LNCaP clone FGC (cell line): ENCODE measurements around the gene CCDC127.

ENCODE experiments used
- DNase-seq: peaks from one replicate; pipeline ENCODE4 v3.0.0-alpha.2; 2011; ENCODE audit warnings: low read depth
- H3K4me3 ChIP-seq: 2 replicates; pipeline ENCODE4 v1.5.1; 2011; ENCODE audit warnings: mild to moderate bottlenecking, low read depth, low read length, control low read depth
- CTCF ChIP-seq: IDR thresholded peaks from 2 replicates; pipeline ENCODE4 v1.5.1; 2012; ENCODE audit warnings: mild to moderate bottlenecking; ENCODE audit not compliant: control insufficient read depth, insufficient read depth; ENCODE audit errors: extremely low read depth

Gene CCDC127

GRCh38 chr5:192691-192969 is 25.3 kb downstream of the CCDC127 start:
- TF ChIP-seq CTCF: no peak
- H3K4me3 ChIP-seq: no peak overlapping the region
- DNase-seq: no peak

- TF ChIP-seq CTCF: no peak
- no peak for DNase-seq
- H3K4me3 ChIP-seq: no peak overlapping the region
These were observed 25.8 kb downstream of the CCDC127 start for GRCh38 chr5:191949-192690.

GRCh38 chr5:191036-191948 is 26.7 kb downstream of the CCDC127 start, which contains the start of gene LRRC14B:
LRRC14B (plus strand) TSS chr5:191495; CDS start chr5:191539, 44 bp downstream.
- DNase-seq: no peak
- no peak for TF ChIP-seq CTCF
- H3K4me3 ChIP-seq: no peak within 1 kb of the TSS

- H3K4me3 ChIP-seq: no peak overlapping the region
- DNase-seq: no peak
- no peak for TF ChIP-seq CTCF
These were observed 27.5 kb downstream of the CCDC127 start for GRCh38 chr5:190366-191035.

GRCh38 chr5:189976-190365 is 28.0 kb downstream of the CCDC127 start:
- no peak overlapping the region for H3K4me3 ChIP-seq
- no peak for TF ChIP-seq CTCF
- DNase-seq: no peak

- H3K4me3 ChIP-seq: no peak overlapping the region
- no peak for DNase-seq
- no peak for TF ChIP-seq CTCF
These were observed 28.5 kb downstream of the CCDC127 start for GRCh38 chr5:189486-189885.
